ENCODE data around the gene RMRP.

Gene RMRP

GRCh38 chr9:35686222-35687203 lies 28.7 kb upstream of the RMRP start:
- DNase-seq, result no peak

GRCh38 chr9:35685506-35685905 lies 27.7 kb upstream of the RMRP start:
- no peak for DNase-seq

GRCh38 chr9:35684921-35685320 lies 27.1 kb upstream of the RMRP start:
- DNase-seq, result no peak

GRCh38 chr9:35683323-35683722 lies 25.5 kb upstream of the RMRP start:
- no peak for DNase-seq

- no peak for DNase-seq
Measured at GRCh38 chr9:35682520-35683315, 24.9 kb upstream of the RMRP start.

- no peak for DNase-seq
Measured at GRCh38 chr9:35682051-35682450, 24.2 kb upstream of the RMRP start.

GRCh38 chr9:35681341-35682002 lies 23.7 kb upstream of the RMRP start:
- no peak for DNase-seq

GRCh38 chr9:35680331-35681105 lies 22.7 kb upstream of the RMRP start:
- DNase-seq, result no peak

GRCh38 chr9:35679766-35680330 lies 22.0 kb upstream of the RMRP start:
- DNase-seq, result no peak

GRCh38 chr9:35679091-35679490 lies 21.3 kb upstream of the RMRP start:
- no peak for DNase-seq

- DNase-seq, result peak; percentile 52
Measured at GRCh38 chr9:35675732-35676392, 18.0 kb upstream of the RMRP start.

GRCh38 chr9:35675204-35675603 lies 17.4 kb upstream of the RMRP start:
- no peak for DNase-seq

GRCh38 chr9:35674025-35674361 lies 16.2 kb upstream of the RMRP start:
- no peak for DNase-seq

- DNase-seq, result no peak
Measured at GRCh38 chr9:35673132-35674024, 15.6 kb upstream of the RMRP start, which contains the start of gene CA9. Gene CA9, plus strand, starts transcription at chr9:35673928. Its CDS starts 32 bp downstream, at chr9:35673960.

- no peak for DNase-seq
Measured at GRCh38 chr9:35669331-35670145, 11.7 kb upstream of the RMRP start.

GRCh38 chr9:35667939-35668338 lies 10.1 kb upstream of the RMRP start:
- DNase-seq, result no peak

GRCh38 chr9:35666549-35666948 lies 8.7 kb upstream of the RMRP start:
- DNase-seq, result no peak

GRCh38 chr9:35666045-35666444 lies 8.2 kb upstream of the RMRP start:
- DNase-seq, result no peak

- DNase-seq, result no peak
Measured at GRCh38 chr9:35665471-35665818, 7.6 kb upstream of the RMRP start.
